HG03045 (cell line): ENCODE data around the gene PRRT1B.
"Not testable (repeated sequence)": the region's sequence is repeated elsewhere in the genome, so short reads cannot be mapped to it uniquely, and the experiment has no call there.

ENCODE experiments used
- ATAC-seq: cut with Tn5 transposase; IDR thresholded peaks from one replicate; pipeline ENCODE4 v1.9.1; 2021; ENCODE audit warnings: mild to moderate bottlenecking, moderate library complexity; ENCODE audit not compliant: unreplicated experiment

Gene PRRT1B

DNA sequence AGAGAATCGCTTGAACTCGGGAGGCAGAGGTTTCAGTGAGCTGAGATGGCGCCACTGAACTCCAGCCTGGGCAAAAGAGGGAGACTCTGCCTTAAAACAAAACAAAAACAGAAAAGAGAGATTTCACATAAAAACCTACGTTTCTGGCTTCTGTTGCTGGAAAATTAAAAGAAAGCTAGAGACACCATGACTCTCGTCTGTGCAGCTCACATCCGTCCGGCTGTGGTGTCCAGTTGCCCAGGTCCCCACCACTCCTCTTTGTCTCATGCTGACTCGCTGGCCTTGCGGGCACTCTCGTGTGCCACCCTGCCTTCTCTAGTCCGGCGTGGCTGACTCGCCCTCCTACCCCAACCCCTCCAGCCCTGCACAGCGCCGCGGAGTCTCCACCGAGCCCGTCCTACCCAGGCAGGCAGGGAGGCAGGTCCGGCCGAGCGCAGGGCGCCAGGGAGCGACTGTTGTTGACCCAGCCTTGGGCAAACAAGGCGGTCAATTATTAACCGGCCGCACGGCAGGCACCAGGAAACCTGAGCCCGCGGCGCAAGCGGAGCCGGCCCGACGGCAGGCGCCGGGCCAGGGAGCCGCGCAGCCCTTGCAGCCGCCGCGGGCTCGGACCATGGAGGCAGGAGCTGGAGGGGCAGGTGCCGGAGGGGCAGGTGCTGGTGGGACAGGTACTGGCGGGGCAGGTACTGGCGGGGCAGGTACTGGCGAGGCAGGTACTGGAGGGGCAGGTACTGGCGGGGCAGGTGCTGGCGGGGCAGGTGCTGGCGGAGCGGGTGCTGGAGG lies at the start of gene PRRT1B:
TSS of gene PRRT1B (plus strand) at position 521 of the 783 bp plus-strand sequence. CDS start at position 614, 93 bp downstream.
- no peak for ATAC-seq

DNA sequence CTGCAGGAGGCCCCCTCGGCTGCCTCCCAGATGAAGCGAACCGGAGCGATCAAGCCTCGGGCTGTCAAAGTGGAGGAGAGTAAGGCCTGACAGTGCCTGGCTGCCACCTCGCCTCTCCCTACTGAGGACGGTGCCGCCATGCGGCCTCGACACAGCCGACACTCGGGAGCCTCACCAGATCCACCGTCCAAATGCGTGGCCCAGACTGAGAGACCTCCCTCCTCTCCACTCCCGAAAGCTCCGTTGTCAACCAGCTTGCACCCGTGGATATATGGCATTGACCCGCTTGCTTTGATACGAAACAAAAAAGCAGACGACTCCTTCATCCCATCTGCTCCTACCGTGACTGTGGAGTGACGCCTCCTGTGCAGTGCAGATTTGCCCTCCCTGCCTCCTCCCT lies 49.5 kb upstream of the PRRT1B start:
- ATAC-seq, result no peak

GRCh38 chr9:131496844-131497405 lies 48.4 kb upstream of the PRRT1B start:
- ATAC-seq, result no peak

GRCh38 chr9:131499254-131499767 lies 46.0 kb upstream of the PRRT1B start:
- no peak for ATAC-seq

- no peak for ATAC-seq
These were observed 44.9 kb upstream of the PRRT1B start for GRCh38 chr9:131500377-131500776.

DNA sequence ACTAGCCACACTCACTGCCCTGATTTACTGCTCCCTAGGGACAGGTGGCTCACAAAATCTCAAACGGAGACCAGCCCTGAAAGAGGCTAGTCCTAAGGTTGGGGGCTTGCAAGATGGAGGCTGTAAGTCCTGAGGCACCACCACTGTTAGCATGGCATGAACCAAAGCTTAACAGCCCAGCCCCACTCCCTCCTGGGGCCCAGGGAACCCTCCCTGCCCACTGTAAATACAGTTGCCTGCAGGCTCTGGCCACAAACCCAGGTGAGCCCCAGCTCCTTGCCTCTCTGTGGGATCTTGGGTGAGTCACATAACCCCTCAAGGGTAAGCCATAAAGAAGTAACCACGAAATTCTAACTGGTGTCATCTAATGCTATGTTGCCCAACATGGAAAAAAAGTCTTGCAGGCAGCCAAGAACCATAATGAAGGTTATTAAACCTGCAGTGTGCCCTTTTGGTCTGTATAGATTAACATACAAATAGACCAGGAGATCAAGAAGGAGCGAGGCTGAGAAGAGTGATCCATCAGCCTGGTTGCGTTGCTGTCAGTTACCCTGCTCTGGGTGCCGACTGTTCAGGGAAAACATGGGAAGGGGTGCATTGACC lies 44.3 kb upstream of the PRRT1B start:
- no peak for ATAC-seq

- ATAC-seq, result peak; percentile 82
These were observed 42.3 kb upstream of the PRRT1B start, which contains the start of gene POMT1 for GRCh38 chr9:131502781-131503625. Gene POMT1 (plus strand): TSS chr9:131502918. CDS start chr9:131504219, 1,301 bp downstream.

DNA sequence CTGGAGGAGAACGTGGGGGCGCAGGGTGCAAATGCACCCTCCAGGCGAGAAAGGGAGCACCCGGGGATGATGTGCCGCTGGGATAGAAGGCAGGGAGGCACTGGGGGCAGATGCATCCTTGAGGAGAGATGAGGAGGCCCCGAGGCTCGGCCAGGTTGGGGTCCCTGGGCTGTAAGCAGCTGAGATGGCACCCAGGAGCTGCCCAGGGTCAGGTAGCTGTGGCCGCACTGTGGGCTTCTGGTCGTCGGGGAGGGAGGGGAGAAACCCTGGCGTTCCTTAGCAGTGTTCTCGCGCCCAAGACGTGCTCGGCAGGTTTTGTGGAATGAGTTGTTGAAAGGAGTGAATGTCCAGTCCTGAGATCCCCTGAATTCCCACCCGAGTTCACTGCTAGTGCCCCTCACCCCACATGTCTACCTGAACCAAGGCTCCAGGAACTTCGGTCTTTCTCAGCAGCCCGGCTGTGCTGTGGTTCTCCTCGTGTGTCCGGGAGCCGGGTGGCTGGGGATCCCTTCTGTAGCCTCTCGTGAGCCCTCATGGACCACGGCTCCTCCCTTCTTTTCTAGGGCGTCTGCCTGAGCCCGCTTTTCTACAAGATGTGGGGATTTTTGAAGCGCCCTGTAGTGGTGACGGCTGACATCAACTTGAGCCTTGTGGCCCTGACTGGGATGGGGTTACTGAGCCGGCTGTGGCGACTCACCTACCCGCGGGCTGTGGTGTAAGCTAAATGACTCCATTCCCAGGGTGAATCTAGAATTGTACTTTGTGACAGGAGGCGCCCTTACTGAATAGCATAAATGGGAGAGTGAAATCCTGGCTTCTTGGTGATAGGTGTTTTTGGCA lies 41.5 kb upstream of the PRRT1B start:
- ATAC-seq, result no peak

- no peak for ATAC-seq
These were observed 40.3 kb upstream of the PRRT1B start for GRCh38 chr9:131505012-131505411.

DNA sequence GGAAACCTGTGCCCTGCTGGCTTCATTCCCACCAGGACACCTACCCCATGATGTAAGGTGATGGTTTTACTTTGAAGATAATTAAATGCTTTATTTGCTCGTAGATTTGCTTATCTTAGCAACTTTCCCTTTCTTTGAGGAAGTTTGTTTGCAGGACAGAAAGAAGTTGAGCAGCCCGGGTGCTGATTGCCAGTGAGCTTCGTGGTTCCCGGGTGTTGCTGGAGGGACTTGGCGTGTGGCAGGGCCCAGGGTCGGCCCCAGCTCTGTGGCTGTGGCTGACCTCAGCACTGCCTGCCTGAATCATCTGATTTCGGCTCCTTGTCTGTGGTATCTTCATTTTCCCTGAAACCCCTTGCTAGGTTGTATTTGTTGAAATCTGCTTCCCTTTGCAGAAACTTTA lies 33.9 kb upstream of the PRRT1B start:
- no peak for ATAC-seq

DNA sequence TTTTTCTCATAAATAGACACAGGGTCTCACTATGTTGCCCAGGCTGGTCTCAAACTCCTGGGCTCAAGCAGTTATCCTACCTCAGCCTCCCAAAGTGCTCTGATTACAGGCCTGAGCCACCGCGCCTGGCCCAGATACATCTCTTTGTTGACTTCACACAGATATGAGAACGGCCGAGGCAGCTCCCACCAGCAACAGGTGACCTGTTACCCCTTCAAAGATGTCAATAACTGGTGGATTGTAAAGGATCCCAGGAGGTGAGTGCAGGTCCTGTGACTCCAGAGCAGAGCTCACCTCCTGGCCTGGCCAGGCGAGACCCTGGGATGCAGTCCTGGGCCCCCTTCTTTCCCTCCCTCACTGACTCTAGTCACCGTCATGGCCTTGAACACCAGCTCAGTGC lies 33.4 kb upstream of the PRRT1B start:
- no peak for ATAC-seq

- ATAC-seq, result no peak
These were observed 32.1 kb upstream of the PRRT1B start for GRCh38 chr9:131513177-131513576.

DNA sequence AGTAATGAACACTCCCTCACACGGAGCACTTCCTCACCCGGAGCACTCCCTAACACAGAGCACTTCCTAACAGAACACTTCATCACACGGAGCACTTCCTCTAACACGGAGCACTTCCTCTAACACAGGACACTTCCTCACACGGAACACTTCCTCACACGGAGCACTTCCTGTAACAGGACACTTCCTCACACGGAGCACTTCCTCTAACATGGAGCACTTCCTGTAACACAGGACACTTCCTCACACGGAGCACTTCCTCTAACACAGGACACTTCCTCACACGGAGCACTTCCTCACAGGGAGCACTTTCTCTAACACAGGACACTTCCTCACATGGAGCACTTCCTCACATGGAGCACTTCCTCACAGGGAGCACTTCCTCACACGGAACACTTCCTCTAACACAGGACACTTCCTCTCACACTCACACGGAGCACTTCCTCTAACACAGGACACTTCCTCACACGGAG lies 29.7 kb upstream of the PRRT1B start:
- ATAC-seq, result not testable (repeated sequence)

DNA sequence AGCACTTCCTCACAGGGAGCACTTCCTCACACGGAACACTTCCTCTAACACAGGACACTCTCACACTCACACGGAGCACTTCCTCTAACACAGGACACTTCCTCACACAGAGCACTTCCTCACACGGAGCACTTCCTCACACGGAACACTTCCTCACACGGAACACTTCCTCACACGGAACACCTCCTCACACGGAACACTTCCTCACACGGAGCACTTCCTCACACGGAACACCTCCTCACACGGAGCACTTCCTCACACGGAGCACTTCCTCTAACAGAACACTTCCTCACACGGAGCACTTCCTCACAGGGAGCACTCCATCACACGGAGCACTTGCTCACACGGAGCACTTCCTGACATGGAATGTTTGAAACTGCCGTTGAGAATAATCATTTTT lies 29.2 kb upstream of the PRRT1B start:
- ATAC-seq, result no peak

DNA sequence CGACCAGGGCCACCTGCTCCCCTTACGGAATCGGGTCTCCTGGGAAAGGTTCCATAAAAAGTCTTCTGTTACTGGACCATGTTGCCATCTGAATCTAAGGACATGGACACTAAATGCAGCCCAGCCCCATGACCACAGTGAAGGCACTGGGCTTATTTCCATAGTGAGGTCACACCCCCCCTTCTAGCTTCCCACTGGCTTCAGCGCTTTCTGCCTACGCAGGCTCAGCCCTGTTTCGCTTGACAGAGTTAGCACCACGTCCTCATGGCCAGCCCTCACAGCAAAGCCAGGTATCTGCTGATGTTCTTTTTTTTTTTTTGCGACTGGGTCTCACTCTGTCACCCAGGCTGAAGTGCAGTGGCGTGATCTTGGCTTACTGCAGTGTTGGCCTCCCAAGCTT lies 28.4 kb upstream of the PRRT1B start:
- ATAC-seq, result no peak

- no peak for ATAC-seq
These were observed 27.5 kb upstream of the PRRT1B start for GRCh38 chr9:131517761-131518190.

DNA sequence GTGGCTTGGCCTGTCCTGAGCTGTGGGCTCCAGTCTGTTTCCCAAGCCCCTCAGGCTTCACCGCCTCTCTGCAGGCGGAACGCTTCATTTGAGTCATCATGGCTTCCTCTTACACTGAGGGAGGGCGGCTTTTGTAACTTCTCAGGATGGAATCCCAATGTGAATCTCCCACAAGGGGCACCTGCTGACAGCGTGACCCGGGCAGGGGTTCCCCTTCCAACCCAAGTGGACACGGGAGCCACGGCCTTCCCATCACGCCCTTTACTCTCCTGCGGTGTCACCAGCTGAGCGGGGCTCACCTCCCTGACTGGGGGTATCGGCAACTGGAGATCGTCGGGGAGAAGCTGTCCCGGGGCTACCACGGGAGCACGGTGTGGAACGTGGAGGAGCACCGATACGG lies 26.8 kb upstream of the PRRT1B start:
- ATAC-seq, result no peak

DNA sequence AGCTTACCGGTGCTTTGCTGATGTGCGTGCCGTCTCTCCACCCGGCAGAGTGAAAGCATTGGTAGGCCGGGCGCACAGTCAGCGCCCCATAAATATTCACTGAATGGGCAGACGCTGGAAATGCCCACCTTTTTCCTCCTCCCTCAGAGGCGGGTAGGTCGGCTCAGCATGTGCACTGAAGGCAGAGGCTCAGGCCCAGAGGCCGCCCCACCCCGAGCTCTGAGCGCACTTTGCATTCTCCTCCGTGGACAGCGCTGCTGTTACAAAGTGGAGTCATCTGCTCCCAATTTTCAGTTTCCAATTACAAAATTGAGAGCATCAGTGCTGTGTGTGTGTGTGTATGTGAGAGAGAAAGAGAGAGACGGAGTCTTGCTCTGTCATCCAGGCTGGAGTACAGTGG lies 24.8 kb upstream of the PRRT1B start:
- no peak for ATAC-seq

DNA sequence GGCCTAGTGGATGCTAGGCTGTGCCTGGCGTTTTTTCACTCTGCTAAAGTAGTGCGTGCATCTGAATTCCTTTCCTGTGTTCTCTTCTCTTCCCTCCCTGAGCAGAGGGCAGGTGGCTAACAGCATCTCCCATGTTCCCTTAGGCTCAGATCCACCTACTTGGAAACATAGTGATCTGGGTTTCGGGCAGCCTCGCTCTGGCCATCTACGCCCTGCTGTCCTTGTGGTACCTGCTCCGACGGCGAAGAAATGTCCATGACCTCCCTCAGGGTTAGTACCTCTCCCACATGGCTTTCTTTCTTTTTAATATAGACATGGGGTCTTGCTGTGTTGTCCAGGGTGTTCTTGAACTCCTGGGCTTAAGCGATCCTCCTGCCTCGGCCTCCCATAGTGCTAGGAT lies 24.1 kb upstream of the PRRT1B start:
- no peak for ATAC-seq

DNA sequence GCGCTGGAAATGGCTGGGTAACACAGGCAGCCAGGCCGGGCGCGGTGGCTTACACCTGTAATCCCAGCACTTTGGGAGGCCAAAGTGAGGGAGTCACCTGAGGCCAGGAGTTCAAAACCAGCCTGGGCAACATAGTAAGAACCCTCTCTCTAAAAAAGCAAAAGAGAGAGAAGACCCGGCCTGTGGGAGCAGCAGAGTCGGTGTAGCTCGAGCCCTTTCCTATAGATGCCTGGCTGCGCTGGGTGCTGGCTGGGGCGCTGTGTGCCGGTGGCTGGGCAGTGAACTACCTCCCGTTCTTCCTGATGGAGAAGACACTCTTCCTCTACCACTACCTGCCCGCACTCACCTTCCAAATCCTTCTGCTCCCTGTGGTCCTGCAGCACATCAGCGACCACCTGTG lies 23.5 kb upstream of the PRRT1B start:
- ATAC-seq, result no peak
